ENCODE measurements around the gene SCAMP1. TPM values are rescaled to one million over a fixed set of nuclear protein-coding genes. Genes with fewer than 3 reads are reported as not detected.

SCAMP1 gene
- total RNA-seq, 2 donors from 2014 or later, result 21.0 to 39.3 TPM

GRCh38 chr5:78497573-78498533 lies 137.4 kb downstream of the SCAMP1 start:
- peak; percentile 42 for DNase-seq (ENCODE audit: low spot score)
- no peak for TF ChIP-seq CTCF (IDR thresholded peaks at IDR 0.05)
- Histone ChIP-seq H3K4me3 (no peak overlapping the region), H3K4me1 (peaks cover 0 to 47% of the 10 kb centered on the region in 2 donors), H3K36me3 (no peaks in the 10 kb centered on the region), H3K27ac (no peak overlapping the region), H3K9me3 (no peaks in the 10 kb centered on the region), H3K27me3 (no peaks in the 10 kb centered on the region)

GRCh38 chr5:78499485-78499884 lies 139.1 kb downstream of the SCAMP1 start:
- Histone ChIP-seq H3K36me3 (no peaks in the 10 kb centered on the region), H3K9me3 (no peaks in the 10 kb centered on the region), H3K4me1 (peaks cover 0 to 54% of the 10 kb centered on the region in 2 donors), H3K4me3 (no peak overlapping the region), H3K27me3 (no peaks in the 10 kb centered on the region), H3K27ac (no peak overlapping the region)
- no peak for DNase-seq (ENCODE audit: low spot score)
- no peak for TF ChIP-seq CTCF (IDR thresholded peaks at IDR 0.05)

GRCh38 chr5:78500028-78500427 lies 139.6 kb downstream of the SCAMP1 start:
- no peak overlapping the region for H3K4me3 ChIP-seq
- no peak overlapping the region for H3K27ac ChIP-seq
- no peaks in the 10 kb centered on the region for H3K27me3 ChIP-seq
- H3K4me1 ChIP-seq, result peaks cover 0 to 60% of the 10 kb centered on the region in 2 donors
- no peaks in the 10 kb centered on the region for H3K9me3 ChIP-seq
- no peak for TF ChIP-seq CTCF (IDR thresholded peaks at IDR 0.05)
- no peaks in the 10 kb centered on the region for H3K36me3 ChIP-seq
- no peak for DNase-seq (ENCODE audit: low spot score)

GRCh38 chr5:78500871-78501270 lies 140.5 kb downstream of the SCAMP1 start:
- Histone ChIP-seq H3K27me3 (no peaks in the 10 kb centered on the region), H3K4me3 (no peak overlapping the region), H3K36me3 (no peaks in the 10 kb centered on the region), H3K9me3 (no peaks in the 10 kb centered on the region), H3K27ac (no peak overlapping the region), H3K4me1 (peaks cover 0 to 68% of the 10 kb centered on the region in 2 donors)
- no peak for TF ChIP-seq CTCF (IDR thresholded peaks at IDR 0.05)
- no peak for DNase-seq (ENCODE audit: low spot score)

GRCh38 chr5:78501411-78502352 lies 141.3 kb downstream of the SCAMP1 start:
- Histone ChIP-seq H3K4me1 (peaks cover 0 to 72% of the 10 kb centered on the region in 2 donors), H3K4me3 (no peak overlapping the region), H3K36me3 (no peaks in the 10 kb centered on the region), H3K27me3 (no peaks in the 10 kb centered on the region), H3K27ac (peak overlapping the region in 1 of 2 donors; percentile 6), H3K9me3 (no peaks in the 10 kb centered on the region)
- TF ChIP-seq CTCF (IDR thresholded peaks at IDR 0.05), result no peak
- DNase-seq (ENCODE audit: low spot score), result no peak

All from right atrium auricular region (tissue), 2 donors.